ENCODE data around the gene OLFML2B. TPM values are rescaled to one million over a fixed set of nuclear protein-coding genes. Genes with fewer than 3 reads are reported as not detected.

The OLFML2B gene
- total and polyA plus RNA-seq, 2 of the 13 experiments (the other 11 are each of a cell fraction or from before 2014, with no cell fraction given) = not detected

- H3K4me3 ChIP-seq (replicated peaks in 1 of 3; ENCODE audit: insufficient read depth in 1 of 3, low read depth in 2 of 3, low read length in 3 of 3) = no peak overlapping the region
- BruUV-seq (replicated peaks) = no TSS peak
- TF ChIP-seq ELF4 (CRISPR knock-in tag; IDR thresholded peaks at IDR 0.05; ENCODE audit: borderline replicate concordance) (no peak), MLX (CRISPR knock-in tag; IDR thresholded peaks at IDR 0.05) (no peak), POLR2AphosphoS2 (IDR thresholded peaks at IDR 0.05; ENCODE audit: low read depth, low read length) (no peak), ZNF441 (CRISPR knock-in tag; IDR thresholded peaks at IDR 0.05; ENCODE audit: borderline replicate concordance) (no peak), MTF1 (CRISPR knock-in tag; IDR thresholded peaks at IDR 0.05) (no peak)
- 1% methylated on average over 4 of the region's 5 CpGs for WGBS (ENCODE audit: low lambda C conversion rate)
- H2AFZ ChIP-seq (ENCODE audit: low read length) = no peak overlapping the region
- peaks cover 0 to 37% of the 10 kb centered on the region in 2 experiments; a peak in 4 of 5 replicates for H3K27me3 ChIP-seq (ENCODE audit: control insufficient read depth in 1 of 2, insufficient read depth in 2 of 2, low read length in 2 of 2)
- no peak overlapping the region for H3K4me2 ChIP-seq (ENCODE audit: low read depth, low read length)
- CTCF ChIA-PET (ENCODE audit: low intra/inter-chr PET ratio, low total read pairs) = no interaction called here
- intact Hi-C loops (cut with micrococcal nuclease; ENCODE audit: unreplicated experiment) (no loop called here), in situ Hi-C loops (cut with HindIII; ENCODE audit: extremely low pct_ligation_motif_present, low pct_unique_long_range_greater_than_20kb) (no loop called here)
- H3K36me3 ChIP-seq (replicated peaks in 1 of 2; ENCODE audit: control insufficient read depth in 1 of 2, insufficient read depth in 2 of 2, low read length in 2 of 2) = no peaks in the 10 kb centered on the region
- POLR2A ChIA-PET = no interaction called here
- H3K79me2 ChIP-seq (ENCODE audit: insufficient read depth, low read length) = no peaks in the 10 kb centered on the region
- H3K27ac ChIP-seq (ENCODE audit: extremely low read length, insufficient read depth, low read length) = no peak overlapping the region
- FAIRE-seq (no peak), ATAC-seq (peak; percentile 37; the same call in 1 of the 3 replicates), DNase-seq (ENCODE audit: low spot score) (no peak)
- H3K4me1 ChIP-seq (ENCODE audit: insufficient read depth, low read length) = no peaks in the 10 kb centered on the region
- no peaks in the 10 kb centered on the region for H3K9me3 ChIP-seq (ENCODE audit: low read length)
- no peaks in the 10 kb centered on the region for H4K20me1 ChIP-seq (ENCODE audit: insufficient read depth, low read length)
- H3K9ac ChIP-seq (ENCODE audit: insufficient read depth, low read depth, low read length) = no peak overlapping the region
Observed at GRCh38 chr1:161985301-161985822, 38.3 kb downstream of the OLFML2B start.

DNA sequence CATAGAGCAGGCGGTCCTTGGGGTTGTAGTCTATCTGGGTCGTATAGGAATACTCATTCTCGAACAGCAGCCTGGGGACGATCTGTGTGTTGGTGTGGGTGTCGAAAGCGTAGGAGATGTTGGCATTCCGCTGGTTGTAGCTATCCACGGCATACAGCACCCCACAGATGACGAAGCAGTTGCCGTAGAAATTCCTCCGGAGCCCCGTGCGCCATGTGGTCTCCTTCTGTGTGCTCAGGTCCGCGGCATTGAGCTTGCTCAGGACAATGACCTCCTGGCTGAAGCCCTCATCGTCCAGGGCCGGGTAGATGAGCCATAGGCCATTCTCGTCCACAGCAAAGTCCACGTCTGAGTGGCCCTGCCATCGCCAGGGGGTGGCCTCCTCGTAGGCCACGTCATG is 39.9 kb downstream of the OLFML2B start:
- no peak overlapping the region for H2AFZ ChIP-seq (ENCODE audit: low read length)
- no peaks in the 10 kb centered on the region for H3K79me2 ChIP-seq (ENCODE audit: insufficient read depth, low read length)
- no peak overlapping the region for H3K4me3 ChIP-seq (replicated peaks in 1 of 3; ENCODE audit: insufficient read depth in 1 of 3, low read depth in 2 of 3, low read length in 3 of 3)
- ChIA-PET CTCF (ENCODE audit: low intra/inter-chr PET ratio, low total read pairs) (no interaction called here), POLR2A (no interaction called here)
- no peaks in the 10 kb centered on the region for H3K36me3 ChIP-seq (replicated peaks in 1 of 2; ENCODE audit: control insufficient read depth in 1 of 2, insufficient read depth in 2 of 2, low read length in 2 of 2)
- no TSS peak for BruUV-seq (replicated peaks)
- no peak overlapping the region for H3K9ac ChIP-seq (ENCODE audit: insufficient read depth, low read depth, low read length)
- no peak overlapping the region for H3K27ac ChIP-seq (ENCODE audit: extremely low read length, insufficient read depth, low read length)
- FAIRE-seq = no peak
- no peaks in the 10 kb centered on the region for H3K4me1 ChIP-seq (ENCODE audit: insufficient read depth, low read length)
- in situ Hi-C loops (cut with HindIII; ENCODE audit: extremely low pct_ligation_motif_present, low pct_unique_long_range_greater_than_20kb) (no loop called here), intact Hi-C loops (cut with micrococcal nuclease; ENCODE audit: unreplicated experiment) (no loop called here)
- ATAC-seq = peak; percentile 46; the same call in 2 of the 3 replicates
- H3K9me3 ChIP-seq (ENCODE audit: low read length) = no peaks in the 10 kb centered on the region
- no peak overlapping the region for H3K4me2 ChIP-seq (ENCODE audit: low read depth, low read length)
- 54% methylated on average over 9 of the region's 22 CpGs for WGBS (ENCODE audit: low lambda C conversion rate)
- DNase-seq (ENCODE audit: low spot score) = no peak
- no peaks in the 10 kb centered on the region for H4K20me1 ChIP-seq (ENCODE audit: insufficient read depth, low read length)
- peaks cover 0 to 35% of the 10 kb centered on the region in 2 experiments; a peak in 4 of 5 replicates for H3K27me3 ChIP-seq (ENCODE audit: control insufficient read depth in 1 of 2, insufficient read depth in 2 of 2, low read length in 2 of 2)
- TF ChIP-seq, protein P1, sequence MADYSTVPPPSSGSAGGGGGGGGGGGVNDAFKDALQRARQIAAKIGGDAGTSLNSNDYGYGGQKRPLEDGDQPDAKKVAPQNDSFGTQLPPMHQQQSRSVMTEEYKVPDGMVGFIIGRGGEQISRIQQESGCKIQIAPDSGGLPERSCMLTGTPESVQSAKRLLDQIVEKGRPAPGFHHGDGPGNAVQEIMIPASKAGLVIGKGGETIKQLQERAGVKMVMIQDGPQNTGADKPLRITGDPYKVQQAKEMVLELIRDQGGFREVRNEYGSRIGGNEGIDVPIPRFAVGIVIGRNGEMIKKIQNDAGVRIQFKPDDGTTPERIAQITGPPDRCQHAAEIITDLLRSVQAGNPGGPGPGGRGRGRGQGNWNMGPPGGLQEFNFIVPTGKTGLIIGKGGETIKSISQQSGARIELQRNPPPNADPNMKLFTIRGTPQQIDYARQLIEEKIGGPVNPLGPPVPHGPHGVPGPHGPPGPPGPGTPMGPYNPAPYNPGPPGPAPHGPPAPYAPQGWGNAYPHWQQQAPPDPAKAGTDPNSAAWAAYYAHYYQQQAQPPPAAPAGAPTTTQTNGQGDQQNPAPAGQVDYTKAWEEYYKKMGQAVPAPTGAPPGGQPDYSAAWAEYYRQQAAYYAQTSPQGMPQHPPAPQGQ (CRISPR knock-in tag; IDR thresholded peaks at IDR 0.05; ENCODE audit: borderline replicate concordance) = no peak
- no peak for TF ChIP-seq ZNF772 (CRISPR knock-in tag; IDR thresholded peaks at IDR 0.05)
- no peak for TF ChIP-seq ZNF343 (CRISPR knock-in tag; IDR thresholded peaks at IDR 0.05)
- no peak for TF ChIP-seq ZNF326 (CRISPR knock-in tag; IDR thresholded peaks at IDR 0.05; ENCODE audit: borderline replicate concordance)
- no peak for TF ChIP-seq CEBPG (CRISPR knock-in tag; IDR thresholded peaks at IDR 0.05)
- no peak for TF ChIP-seq NCOA2 (CRISPR knock-in tag; IDR thresholded peaks at IDR 0.05)
- TF ChIP-seq ZMYM4 (CRISPR knock-in tag; IDR thresholded peaks at IDR 0.05) = no peak
- TF ChIP-seq FIP1L1 (IDR thresholded peaks at IDR 0.05; ENCODE audit: borderline replicate concordance, insufficient read depth, low read depth, low read length) = no peak
- no peak for TF ChIP-seq HOXD1 (CRISPR knock-in tag; IDR thresholded peaks at IDR 0.05)
- no peak for TF ChIP-seq ZNF264 (CRISPR knock-in tag; IDR thresholded peaks at IDR 0.05)
- TF ChIP-seq, protein P2, sequence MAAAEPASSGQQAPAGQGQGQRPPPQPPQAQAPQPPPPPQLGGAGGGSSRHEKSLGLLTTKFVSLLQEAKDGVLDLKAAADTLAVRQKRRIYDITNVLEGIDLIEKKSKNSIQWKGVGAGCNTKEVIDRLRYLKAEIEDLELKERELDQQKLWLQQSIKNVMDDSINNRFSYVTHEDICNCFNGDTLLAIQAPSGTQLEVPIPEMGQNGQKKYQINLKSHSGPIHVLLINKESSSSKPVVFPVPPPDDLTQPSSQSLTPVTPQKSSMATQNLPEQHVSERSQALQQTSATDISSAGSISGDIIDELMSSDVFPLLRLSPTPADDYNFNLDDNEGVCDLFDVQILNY (CRISPR knock-in tag; conservative IDR thresholded peaks at IDR 0.05) = no peak
